SK-N-SH (cell line): ENCODE data around the gene MRAP. TPM values are rescaled to one million over a fixed set of nuclear protein-coding genes. Genes with fewer than 3 reads are reported as not detected.

Experiments used
- CTCF ChIA-PET: fragments of 300-600, 350-600 bp; formaldehyde crosslinking; extraction: SDS; loops from one replicate; lab custom pipeline; 2021; lab: Yijun Ruan, JAX
- POLR2A ChIA-PET: fragments of 350-600 bp; sonication (Branson Sonifier 250); formaldehyde crosslinking; extraction: SDS; loops from one replicate; lab custom pipeline; 2020; ENCODE audit warnings: antibody characterized with exemption, inconsistent platforms; lab: Yijun Ruan, JAX
- DNase-seq: peaks from one replicate; pipeline ENCODE4 v3.0.0; 2012
- H2AFZ ChIP-seq: fragments of 200-600 bp; sonication (generic); 2 replicates; pipeline ENCODE4 v1.8.1; 2016; ENCODE audit warnings: antibody characterized with exemption, mild to moderate bottlenecking, low read depth
- H3F3A ChIP-seq: fragments of 200-600 bp; sonication (generic); replicated peaks from 2 replicates; pipeline ENCODE3; 2016; ENCODE audit warnings: antibody characterized with exemption, mild to moderate bottlenecking; ENCODE audit not compliant: insufficient read depth
- H3K27ac ChIP-seq, 2 experiments: fragments of 200-500 bp in 1 of 2; fragments of 200-600 bp in 1 of 2; sonication (Bioruptor generic) in 1 of 2; sonication (generic), shearing (Covaris generic) in 1 of 2; 2 replicates each; pipeline versions ENCODE4 v1.5.1 to v1.6.1; 2014 to 2016; ENCODE audit warnings: low read depth in 2 of 2, inconsistent platforms in 1 of 2, low read length in 1 of 2, mild to moderate bottlenecking in 1 of 2, mixed read lengths in 1 of 2
- H3K27me3 ChIP-seq: fragments of 200-600 bp; sonication (generic), shearing (Covaris generic); 2 replicates; pipeline ENCODE4 v1.6.1; 2016; ENCODE audit warnings: mixed run types; ENCODE audit not compliant: insufficient read depth
- H3K36me3 ChIP-seq, 2 experiments: fragments of 200-500 bp in 1 of 2; fragments of 200-600 bp in 1 of 2; sonication (Bioruptor generic) in 1 of 2; sonication (generic) in 1 of 2; replicated peaks in 1 of 2; 2 replicates each; pipeline versions ENCODE3 to v1.5.1; 2014 to 2016; ENCODE audit warnings: low read length in 1 of 2, mild to moderate bottlenecking in 1 of 2; ENCODE audit not compliant: insufficient read depth in 2 of 2, control insufficient read depth in 1 of 2
- H3K4me1 ChIP-seq, 2 experiments: fragments of 200-500 bp in 1 of 2; fragments of 200-600 bp in 1 of 2; sonication (Bioruptor generic) in 1 of 2; sonication (generic), shearing (Covaris generic) in 1 of 2; 2 replicates each; pipeline versions ENCODE4 v1.5.1 to v1.6.1; 2014 to 2016; ENCODE audit warnings: low read depth in 1 of 2, low read length in 1 of 2, mixed run types in 1 of 2; ENCODE audit not compliant: insufficient read depth in 2 of 2, control insufficient read depth in 1 of 2
- H3K4me2 ChIP-seq: fragments of 200-600 bp; sonication (generic), shearing (Covaris generic); 2 replicates; pipeline ENCODE4 v1.6.1; 2017; ENCODE audit warnings: mixed run types
- H3K4me3 ChIP-seq, 2 experiments: fragments of 200-500 bp in 1 of 2; fragments of 200-600 bp in 1 of 2; sonication (Bioruptor generic) in 1 of 2; sonication (generic), shearing (Covaris generic) in 1 of 2; 2 replicates each; pipeline versions ENCODE4 v1.5.1 to v1.8.1; 2014 to 2016; ENCODE audit warnings: low read depth in 2 of 2, inconsistent platforms in 1 of 2, low read length in 1 of 2, mild to moderate bottlenecking in 1 of 2, mixed read lengths in 1 of 2, moderate library complexity in 1 of 2
- H3K79me2 ChIP-seq: fragments of 200-600 bp; sonication (generic); 2 replicates; pipeline ENCODE4 v1.8.1; 2017; ENCODE audit warnings: mild to moderate bottlenecking; ENCODE audit not compliant: insufficient read depth
- H3K9ac ChIP-seq: fragments of 200-600 bp; sonication (generic); 2 replicates; pipeline ENCODE4 v1.6.1; 2017; ENCODE audit warnings: mixed run types
- H3K9me2 ChIP-seq: fragments of 200-600 bp; sonication (generic); 2 replicates; pipeline ENCODE4 v1.6.1; 2017; ENCODE audit warnings: mixed run types
- H3K9me3 ChIP-seq: fragments of 200-600 bp; sonication (generic); 2 replicates; pipeline ENCODE4 v1.6.1; 2017; ENCODE audit warnings: mixed run types, mild to moderate bottlenecking, moderate library complexity
- H4K20me1 ChIP-seq: fragments of 200-600 bp; sonication (generic); 2 replicates; pipeline ENCODE4 v1.6.1; 2017; ENCODE audit warnings: mild to moderate bottlenecking, mixed run types; ENCODE audit not compliant: insufficient read depth
- CHD2 ChIP-seq: fragments of 150-350 bp; IDR thresholded peaks from 2 replicates; pipeline ENCODE4 v1.6.1; 2018; ENCODE audit warnings: low read length; ENCODE audit not compliant: partially characterized antibody
- EP300 ChIP-seq, 2 experiments: IDR thresholded peaks; 2 replicates each; pipeline versions ENCODE4 v1.4.0 to v1.6.1; 2012; ENCODE audit warnings: borderline replicate concordance in 1 of 2, low read depth in 1 of 2, low read length in 1 of 2
- EZH2phosphoT487 ChIP-seq: fragments of 200-600 bp; sonication (generic); IDR thresholded peaks from 2 replicates; pipeline ENCODE4 v1.6.1; 2017; ENCODE audit warnings: low read depth, mixed run types, mild to moderate bottlenecking, antibody characterized with exemption, moderate library complexity, borderline replicate concordance
- FOXM1 ChIP-seq: IDR thresholded peaks from 2 replicates; pipeline ENCODE4 v1.4.0; 2012; ENCODE audit warnings: low read depth, mild to moderate bottlenecking
- MEF2A ChIP-seq: IDR thresholded peaks from 2 replicates; pipeline ENCODE4 v1.4.0; 2012; ENCODE audit warnings: low read depth, borderline replicate concordance
- NFIC ChIP-seq: IDR thresholded peaks from 2 replicates; pipeline ENCODE4 v1.4.0; 2012; ENCODE audit warnings: borderline replicate concordance
- NRF1 ChIP-seq: IDR thresholded peaks from 2 replicates; pipeline ENCODE4 v1.6.1; 2012; ENCODE audit warnings: low read depth, mild to moderate bottlenecking, low read length
- POLR2AphosphoS5 ChIP-seq: IDR thresholded peaks from 2 replicates; pipeline ENCODE4 v1.6.1; 2012; ENCODE audit warnings: low read depth, low read length
- RFX5 ChIP-seq: IDR thresholded peaks from 2 replicates; pipeline ENCODE4 v1.6.1; 2012; ENCODE audit warnings: mild to moderate bottlenecking, improper control_type of control experiment, low read length
- SIN3A ChIP-seq: IDR thresholded peaks from 2 replicates; pipeline ENCODE4 v1.6.1; 2012; ENCODE audit warnings: low read depth, mild to moderate bottlenecking, low read length, moderate library complexity, borderline replicate concordance
- TCF12 ChIP-seq: IDR thresholded peaks from 2 replicates; pipeline ENCODE4 v1.4.0; 2012
- TEAD4 ChIP-seq: IDR thresholded peaks from 2 replicates; pipeline ENCODE4 v1.4.0; 2012; ENCODE audit warnings: mild to moderate bottlenecking, borderline replicate concordance; ENCODE audit not compliant: insufficient read depth
- YY1 ChIP-seq: IDR thresholded peaks from 2 replicates; pipeline ENCODE4 v1.4.0; 2012; ENCODE audit warnings: low read depth, mild to moderate bottlenecking
- WGBS: methylation state at CpG from one replicate; pipeline ENCODE4 v1.1.6; 2017; ENCODE audit warnings: low lambda C conversion rate; 5-methylcytosine and 5-hydroxymethylcytosine counted together
- polyA plus RNA-seq, 3 experiments: library from polyadenylated mRNA; depleted of rRNA; stranded (reverse); fragments of >200 nt; gene quantifications; 2 replicates each; pipeline ENCODE4 v1.2.3, GENCODE V29; 2012
- TF ChIP-seq, protein P1 (sequence below): IDR thresholded peaks from 2 replicates; pipeline ENCODE4 v1.4.0; 2012; ENCODE audit warnings: low read depth
- TF ChIP-seq, protein P2 (sequence below): IDR thresholded peaks from 2 replicates; pipeline ENCODE4 v1.6.1; 2012; ENCODE audit warnings: mild to moderate bottlenecking, low read depth, low read length, moderate library complexity
- TF ChIP-seq, protein P3 (sequence below): IDR thresholded peaks from 2 replicates; pipeline ENCODE4 v1.4.0; 2012; ENCODE audit warnings: low read depth, borderline replicate concordance
- TF ChIP-seq, protein P4 (sequence below): fragments of 150-350 bp; IDR thresholded peaks from 2 replicates; pipeline ENCODE4 v1.6.1; 2017; ENCODE audit warnings: antibody characterized with exemption, low read length, low read depth, borderline replicate concordance
- TF ChIP-seq, protein P5 (sequence below): fragments of 200-600 bp; sonication (generic); IDR thresholded peaks from 2 replicates; pipeline ENCODE4 v1.6.1; 2017; ENCODE audit warnings: antibody characterized with exemption, mild to moderate bottlenecking, moderate library complexity
- TF ChIP-seq, protein P6 (sequence below): IDR thresholded peaks from 2 replicates; pipeline ENCODE4; 2012

Gene MRAP
- polyA plus RNA-seq, 1 of the 3 experiments (the other 2 are of a cell fraction), result not detected

DNA sequence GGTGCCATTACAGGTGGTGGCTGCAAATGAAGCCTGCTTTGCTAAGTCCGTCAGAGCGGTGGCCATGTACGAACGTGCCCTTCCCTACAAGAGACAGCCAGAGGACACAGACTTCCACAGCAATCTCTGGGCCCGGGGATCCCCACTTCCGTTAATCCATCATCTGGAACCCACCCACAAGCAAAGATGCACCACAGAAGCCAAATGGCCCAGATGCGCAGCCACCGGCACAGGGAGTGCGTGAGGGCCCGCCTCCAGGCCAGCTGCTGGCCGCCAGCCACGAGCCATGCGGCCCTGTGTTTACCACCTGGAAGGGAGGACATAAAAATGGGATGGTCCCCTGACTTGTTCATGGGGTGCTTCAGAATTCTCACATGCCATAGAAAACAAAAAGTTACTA lies 22.1 kb downstream of the MRAP start:
- H4K20me1 ChIP-seq, result no peaks in the 10 kb centered on the region
- WGBS, result 92% methylated on average over 12 of the region's 13 CpGs
- H3F3A ChIP-seq, result no peaks in the 10 kb centered on the region
- no peak overlapping the region for H3K27ac ChIP-seq
- no peaks in the 10 kb centered on the region for H3K9me3 ChIP-seq
- H3K27me3 ChIP-seq, result no peaks in the 10 kb centered on the region
- H3K4me2 ChIP-seq, result no peak overlapping the region
- no peak overlapping the region for H2AFZ ChIP-seq
- no peak overlapping the region for H3K9ac ChIP-seq
- no peak for DNase-seq
- CTCF ChIA-PET, result no interaction called here
- H3K9me2 ChIP-seq, result no peaks in the 10 kb centered on the region
- peaks cover 30% of the 10 kb centered on the region; the same call in 1 of the 2 replicates for H3K79me2 ChIP-seq
- TF ChIP-seq, protein P1, sequence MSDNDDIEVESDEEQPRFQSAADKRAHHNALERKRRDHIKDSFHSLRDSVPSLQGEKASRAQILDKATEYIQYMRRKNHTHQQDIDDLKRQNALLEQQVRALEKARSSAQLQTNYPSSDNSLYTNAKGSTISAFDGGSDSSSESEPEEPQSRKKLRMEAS, result no peak
- no peak for TF ChIP-seq FOXM1
- TF ChIP-seq, protein P2, sequence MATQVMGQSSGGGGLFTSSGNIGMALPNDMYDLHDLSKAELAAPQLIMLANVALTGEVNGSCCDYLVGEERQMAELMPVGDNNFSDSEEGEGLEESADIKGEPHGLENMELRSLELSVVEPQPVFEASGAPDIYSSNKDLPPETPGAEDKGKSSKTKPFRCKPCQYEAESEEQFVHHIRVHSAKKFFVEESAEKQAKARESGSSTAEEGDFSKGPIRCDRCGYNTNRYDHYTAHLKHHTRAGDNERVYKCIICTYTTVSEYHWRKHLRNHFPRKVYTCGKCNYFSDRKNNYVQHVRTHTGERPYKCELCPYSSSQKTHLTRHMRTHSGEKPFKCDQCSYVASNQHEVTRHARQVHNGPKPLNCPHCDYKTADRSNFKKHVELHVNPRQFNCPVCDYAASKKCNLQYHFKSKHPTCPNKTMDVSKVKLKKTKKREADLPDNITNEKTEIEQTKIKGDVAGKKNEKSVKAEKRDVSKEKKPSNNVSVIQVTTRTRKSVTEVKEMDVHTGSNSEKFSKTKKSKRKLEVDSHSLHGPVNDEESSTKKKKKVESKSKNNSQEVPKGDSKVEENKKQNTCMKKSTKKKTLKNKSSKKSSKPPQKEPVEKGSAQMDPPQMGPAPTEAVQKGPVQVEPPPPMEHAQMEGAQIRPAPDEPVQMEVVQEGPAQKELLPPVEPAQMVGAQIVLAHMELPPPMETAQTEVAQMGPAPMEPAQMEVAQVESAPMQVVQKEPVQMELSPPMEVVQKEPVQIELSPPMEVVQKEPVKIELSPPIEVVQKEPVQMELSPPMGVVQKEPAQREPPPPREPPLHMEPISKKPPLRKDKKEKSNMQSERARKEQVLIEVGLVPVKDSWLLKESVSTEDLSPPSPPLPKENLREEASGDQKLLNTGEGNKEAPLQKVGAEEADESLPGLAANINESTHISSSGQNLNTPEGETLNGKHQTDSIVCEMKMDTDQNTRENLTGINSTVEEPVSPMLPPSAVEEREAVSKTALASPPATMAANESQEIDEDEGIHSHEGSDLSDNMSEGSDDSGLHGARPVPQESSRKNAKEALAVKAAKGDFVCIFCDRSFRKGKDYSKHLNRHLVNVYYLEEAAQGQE, result no peak
- no peak overlapping the region for H3K4me3 ChIP-seq
- POLR2A ChIA-PET, result no interaction called here
- H3K4me1 ChIP-seq, result no peaks in the 10 kb centered on the region
- peaks cover 77 to 100% of the 10 kb centered on the region in 2 experiments for H3K36me3 ChIP-seq

DNA sequence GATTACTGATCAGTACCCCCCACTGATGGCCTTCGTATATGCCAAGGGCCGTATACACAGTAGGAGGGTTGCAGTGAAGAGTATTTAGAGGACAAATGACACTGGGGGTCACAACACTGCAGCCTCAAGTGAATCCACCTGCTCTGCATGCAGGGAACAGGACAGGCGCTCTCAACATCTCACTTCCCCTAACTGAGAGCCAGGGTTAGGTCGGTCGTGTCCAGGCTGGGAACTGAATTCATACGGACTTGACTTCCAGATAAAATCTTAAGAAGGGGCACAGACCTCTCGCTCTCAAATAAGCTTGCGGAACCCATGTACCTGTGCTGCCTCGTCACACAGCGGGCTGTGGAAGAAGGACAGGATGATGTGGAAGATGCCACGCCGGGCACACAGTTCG lies 22.8 kb downstream of the MRAP start:
- H3K4me3 ChIP-seq, result no peak overlapping the region
- H3K9ac ChIP-seq, result no peak overlapping the region
- no peak overlapping the region for H3K27ac ChIP-seq
- H3K9me3 ChIP-seq, result no peaks in the 10 kb centered on the region
- H3K9me2 ChIP-seq, result no peaks in the 10 kb centered on the region
- H3K36me3 ChIP-seq, result peaks cover 85 to 100% of the 10 kb centered on the region in 2 experiments
- CTCF ChIA-PET, result no interaction called here
- H3K4me1 ChIP-seq, result no peaks in the 10 kb centered on the region
- POLR2A ChIA-PET, result no interaction called here
- WGBS, result 99% methylated on average over 11 of the region's 13 CpGs
- H3K79me2 ChIP-seq, result peaks cover 37% of the 10 kb centered on the region; the same call in 1 of the 2 replicates
- no peaks in the 10 kb centered on the region for H3F3A ChIP-seq
- no peak overlapping the region for H3K4me2 ChIP-seq
- no peaks in the 10 kb centered on the region for H3K27me3 ChIP-seq
- H4K20me1 ChIP-seq, result no peaks in the 10 kb centered on the region
- no peak overlapping the region for H2AFZ ChIP-seq
- DNase-seq, result no peak
- TF ChIP-seq RFX5 (no peak), NFIC (no peak), EP300 (IDR thresholded peaks at IDR 0.05; ENCODE audit: borderline replicate concordance in 1 of 2, low read depth in 1 of 2, low read length in 1 of 2) (no peak), FOXM1 (no peak), POLR2AphosphoS5 (no peak), SIN3A (no peak), EZH2phosphoT487 (no peak), CHD2 (no peak), MEF2A (no peak), TCF12 (no peak), NRF1 (no peak), YY1 (no peak), TEAD4 (no peak)
- TF ChIP-seq, protein P3, sequence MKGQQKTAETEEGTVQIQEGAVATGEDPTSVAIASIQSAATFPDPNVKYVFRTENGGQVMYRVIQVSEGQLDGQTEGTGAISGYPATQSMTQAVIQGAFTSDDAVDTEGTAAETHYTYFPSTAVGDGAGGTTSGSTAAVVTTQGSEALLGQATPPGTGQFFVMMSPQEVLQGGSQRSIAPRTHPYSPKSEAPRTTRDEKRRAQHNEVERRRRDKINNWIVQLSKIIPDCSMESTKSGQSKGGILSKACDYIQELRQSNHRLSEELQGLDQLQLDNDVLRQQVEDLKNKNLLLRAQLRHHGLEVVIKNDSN, result no peak
- TF ChIP-seq, protein P4, sequence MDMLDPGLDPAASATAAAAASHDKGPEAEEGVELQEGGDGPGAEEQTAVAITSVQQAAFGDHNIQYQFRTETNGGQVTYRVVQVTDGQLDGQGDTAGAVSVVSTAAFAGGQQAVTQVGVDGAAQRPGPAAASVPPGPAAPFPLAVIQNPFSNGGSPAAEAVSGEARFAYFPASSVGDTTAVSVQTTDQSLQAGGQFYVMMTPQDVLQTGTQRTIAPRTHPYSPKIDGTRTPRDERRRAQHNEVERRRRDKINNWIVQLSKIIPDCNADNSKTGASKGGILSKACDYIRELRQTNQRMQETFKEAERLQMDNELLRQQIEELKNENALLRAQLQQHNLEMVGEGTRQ, result no peak
- TF ChIP-seq, protein P5, sequence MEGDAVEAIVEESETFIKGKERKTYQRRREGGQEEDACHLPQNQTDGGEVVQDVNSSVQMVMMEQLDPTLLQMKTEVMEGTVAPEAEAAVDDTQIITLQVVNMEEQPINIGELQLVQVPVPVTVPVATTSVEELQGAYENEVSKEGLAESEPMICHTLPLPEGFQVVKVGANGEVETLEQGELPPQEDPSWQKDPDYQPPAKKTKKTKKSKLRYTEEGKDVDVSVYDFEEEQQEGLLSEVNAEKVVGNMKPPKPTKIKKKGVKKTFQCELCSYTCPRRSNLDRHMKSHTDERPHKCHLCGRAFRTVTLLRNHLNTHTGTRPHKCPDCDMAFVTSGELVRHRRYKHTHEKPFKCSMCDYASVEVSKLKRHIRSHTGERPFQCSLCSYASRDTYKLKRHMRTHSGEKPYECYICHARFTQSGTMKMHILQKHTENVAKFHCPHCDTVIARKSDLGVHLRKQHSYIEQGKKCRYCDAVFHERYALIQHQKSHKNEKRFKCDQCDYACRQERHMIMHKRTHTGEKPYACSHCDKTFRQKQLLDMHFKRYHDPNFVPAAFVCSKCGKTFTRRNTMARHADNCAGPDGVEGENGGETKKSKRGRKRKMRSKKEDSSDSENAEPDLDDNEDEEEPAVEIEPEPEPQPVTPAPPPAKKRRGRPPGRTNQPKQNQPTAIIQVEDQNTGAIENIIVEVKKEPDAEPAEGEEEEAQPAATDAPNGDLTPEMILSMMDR, result no peak
- TF ChIP-seq, protein P1, result no peak
- TF ChIP-seq, protein P6, sequence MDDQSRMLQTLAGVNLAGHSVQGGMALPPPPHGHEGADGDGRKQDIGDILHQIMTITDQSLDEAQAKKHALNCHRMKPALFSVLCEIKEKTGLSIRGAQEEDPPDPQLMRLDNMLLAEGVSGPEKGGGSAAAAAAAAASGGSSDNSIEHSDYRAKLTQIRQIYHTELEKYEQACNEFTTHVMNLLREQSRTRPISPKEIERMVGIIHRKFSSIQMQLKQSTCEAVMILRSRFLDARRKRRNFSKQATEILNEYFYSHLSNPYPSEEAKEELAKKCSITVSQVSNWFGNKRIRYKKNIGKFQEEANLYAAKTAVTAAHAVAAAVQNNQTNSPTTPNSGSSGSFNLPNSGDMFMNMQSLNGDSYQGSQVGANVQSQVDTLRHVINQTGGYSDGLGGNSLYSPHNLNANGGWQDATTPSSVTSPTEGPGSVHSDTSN, result no peak
